ENCODE data around the gene SCCPDH.

Gene SCCPDH

DNA sequence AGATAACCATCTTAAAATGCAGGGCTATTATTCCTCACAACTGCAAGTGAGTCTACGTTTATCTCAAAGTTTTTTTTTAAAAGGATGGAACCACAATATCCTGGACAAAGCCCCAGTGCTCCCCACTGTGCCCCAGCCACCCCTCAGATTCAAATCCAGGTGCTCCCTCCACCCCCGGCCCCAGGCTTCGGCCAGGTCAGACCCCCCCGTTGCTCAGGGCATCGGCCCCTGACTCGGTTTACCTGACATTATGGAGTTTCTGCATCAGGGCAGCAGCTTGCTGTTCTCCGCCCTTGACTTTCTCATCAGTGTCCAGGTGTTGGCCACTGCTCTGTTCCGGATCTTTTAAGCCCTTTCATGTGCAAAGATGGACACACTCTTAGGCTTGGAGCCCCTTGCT, 72.9 kb downstream of the SCCPDH start:
- no peak for DNase-seq (ENCODE audit: low read depth)
- TF ChIP-seq, protein P1, sequence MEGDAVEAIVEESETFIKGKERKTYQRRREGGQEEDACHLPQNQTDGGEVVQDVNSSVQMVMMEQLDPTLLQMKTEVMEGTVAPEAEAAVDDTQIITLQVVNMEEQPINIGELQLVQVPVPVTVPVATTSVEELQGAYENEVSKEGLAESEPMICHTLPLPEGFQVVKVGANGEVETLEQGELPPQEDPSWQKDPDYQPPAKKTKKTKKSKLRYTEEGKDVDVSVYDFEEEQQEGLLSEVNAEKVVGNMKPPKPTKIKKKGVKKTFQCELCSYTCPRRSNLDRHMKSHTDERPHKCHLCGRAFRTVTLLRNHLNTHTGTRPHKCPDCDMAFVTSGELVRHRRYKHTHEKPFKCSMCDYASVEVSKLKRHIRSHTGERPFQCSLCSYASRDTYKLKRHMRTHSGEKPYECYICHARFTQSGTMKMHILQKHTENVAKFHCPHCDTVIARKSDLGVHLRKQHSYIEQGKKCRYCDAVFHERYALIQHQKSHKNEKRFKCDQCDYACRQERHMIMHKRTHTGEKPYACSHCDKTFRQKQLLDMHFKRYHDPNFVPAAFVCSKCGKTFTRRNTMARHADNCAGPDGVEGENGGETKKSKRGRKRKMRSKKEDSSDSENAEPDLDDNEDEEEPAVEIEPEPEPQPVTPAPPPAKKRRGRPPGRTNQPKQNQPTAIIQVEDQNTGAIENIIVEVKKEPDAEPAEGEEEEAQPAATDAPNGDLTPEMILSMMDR (IDR thresholded peaks at IDR 0.05; ENCODE audit: low read depth, low read length, missing control alignments): no peak
- no peak overlapping the region for H3K4me3 ChIP-seq (ENCODE audit: low read depth, low read length)

DNA sequence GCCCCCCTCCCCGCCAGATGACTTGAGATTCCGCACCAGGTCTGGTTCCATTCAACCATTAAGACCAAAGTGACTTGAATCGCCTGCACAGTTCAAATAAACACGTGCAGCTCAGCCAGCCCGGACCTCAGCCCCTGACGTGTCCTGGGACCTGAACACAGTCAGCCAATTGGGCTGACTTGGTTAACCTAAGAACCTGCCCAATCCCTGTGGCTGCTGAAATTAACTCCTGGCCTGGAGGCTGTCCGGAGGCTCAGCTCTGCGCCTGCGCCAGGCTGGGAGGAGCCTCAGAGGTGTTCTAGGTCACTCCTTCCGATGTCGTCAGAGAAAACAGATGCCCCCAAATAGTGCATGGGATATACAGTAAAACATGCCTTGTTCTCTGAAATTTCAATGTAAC, 73.4 kb downstream of the SCCPDH start:
- TF ChIP-seq, protein P1 (IDR thresholded peaks at IDR 0.05; ENCODE audit: low read depth, low read length, missing control alignments): no peak
- no peak overlapping the region for H3K4me3 ChIP-seq (ENCODE audit: low read depth, low read length)
- DNase-seq (ENCODE audit: low read depth): no peak

DNA sequence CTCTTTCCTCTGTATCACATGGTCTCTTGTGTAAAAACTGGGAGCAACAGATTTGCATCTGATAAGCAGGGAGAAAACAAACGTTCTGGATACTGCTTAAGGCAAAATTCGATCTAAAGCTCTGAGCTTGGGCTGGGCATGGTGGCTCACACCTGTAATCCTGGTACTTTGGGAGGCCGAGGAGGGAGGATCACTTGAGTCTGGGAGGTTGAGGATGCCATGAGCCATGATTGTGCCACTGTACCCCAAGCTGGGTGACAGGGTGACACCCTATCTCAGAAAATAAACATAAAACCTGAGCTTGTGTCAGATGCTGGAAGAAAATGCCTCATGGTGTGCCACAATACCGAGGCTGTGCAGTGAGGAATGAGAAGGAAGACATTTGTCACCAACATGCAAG, 73.9 kb downstream of the SCCPDH start:
- no peak for DNase-seq (ENCODE audit: low read depth)
- TF ChIP-seq, protein P1 (IDR thresholded peaks at IDR 0.05; ENCODE audit: low read depth, low read length, missing control alignments): no peak
- no peak overlapping the region for H3K4me3 ChIP-seq (ENCODE audit: low read depth, low read length)

DNA sequence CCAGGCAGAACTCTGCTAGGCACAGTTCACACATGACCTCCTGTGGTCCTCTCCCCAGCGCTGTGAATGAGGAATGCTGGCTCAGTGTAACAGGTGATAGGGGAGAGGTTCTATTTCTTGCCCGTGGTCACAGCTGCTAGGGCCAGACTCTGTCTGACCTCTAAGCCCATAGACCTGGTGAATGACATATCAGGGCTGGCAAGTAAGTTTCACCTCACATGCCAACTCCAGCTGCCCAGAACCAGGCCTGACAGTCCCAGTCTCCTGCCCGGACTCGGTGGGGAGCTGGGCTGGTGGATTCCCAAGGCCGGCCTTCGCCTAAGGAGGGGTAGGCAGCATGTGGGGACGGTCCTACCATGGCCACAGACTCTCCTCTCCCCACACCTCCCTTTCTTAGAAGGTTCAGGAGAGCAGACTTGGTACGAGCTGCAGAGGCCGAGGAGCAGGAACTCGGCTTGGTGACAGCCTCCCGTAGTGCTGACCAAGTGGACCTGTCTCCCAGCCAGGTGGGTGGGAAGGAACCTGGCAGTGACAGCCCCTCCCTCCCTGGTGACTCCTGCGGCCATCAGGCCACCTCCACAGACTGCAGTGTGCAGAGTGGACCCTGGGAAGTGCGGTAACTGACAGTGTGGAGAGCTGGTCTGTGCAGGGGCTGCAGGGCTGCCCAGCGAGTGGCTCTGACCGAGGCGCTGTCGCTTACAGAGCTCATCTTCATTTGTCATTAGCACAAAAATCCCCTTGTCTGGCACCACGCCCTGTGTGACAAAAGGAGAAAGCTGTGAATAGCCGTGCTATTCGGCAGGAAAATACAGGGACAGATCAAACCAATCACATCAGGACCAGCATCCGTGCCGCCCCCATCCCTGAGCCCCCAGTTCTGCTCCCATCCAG, 74.6 kb downstream of the SCCPDH start:
- TF ChIP-seq, protein P1 (IDR thresholded peaks at IDR 0.05; ENCODE audit: low read depth, low read length, missing control alignments): no peak
- no peak for DNase-seq (ENCODE audit: low read depth)
- H3K4me3 ChIP-seq (ENCODE audit: low read depth, low read length): no peak overlapping the region

DNA sequence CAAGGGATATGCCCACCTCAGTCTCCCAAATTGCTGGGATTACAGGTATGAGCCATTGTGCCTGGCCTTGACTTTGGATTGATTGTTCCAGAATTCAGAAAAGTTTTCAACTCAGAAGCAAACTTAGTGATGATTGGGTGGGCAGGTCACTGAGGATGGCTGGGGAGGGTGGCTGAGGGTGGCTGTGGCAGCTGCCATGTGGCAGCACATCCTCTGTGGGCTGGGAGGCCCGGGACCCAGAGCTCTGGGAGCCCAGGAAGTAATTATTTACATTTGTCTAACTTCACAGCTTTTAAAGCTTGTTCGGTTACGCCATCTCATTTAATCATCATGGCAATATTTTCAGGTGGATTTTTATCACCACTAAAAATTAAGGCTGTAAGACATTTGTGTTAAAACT, 76.1 kb downstream of the SCCPDH start:
- DNase-seq (ENCODE audit: low read depth): no peak
- TF ChIP-seq, protein P1 (IDR thresholded peaks at IDR 0.05; ENCODE audit: low read depth, low read length, missing control alignments): no peak
- no peak overlapping the region for H3K4me3 ChIP-seq (ENCODE audit: low read depth, low read length)

DNA sequence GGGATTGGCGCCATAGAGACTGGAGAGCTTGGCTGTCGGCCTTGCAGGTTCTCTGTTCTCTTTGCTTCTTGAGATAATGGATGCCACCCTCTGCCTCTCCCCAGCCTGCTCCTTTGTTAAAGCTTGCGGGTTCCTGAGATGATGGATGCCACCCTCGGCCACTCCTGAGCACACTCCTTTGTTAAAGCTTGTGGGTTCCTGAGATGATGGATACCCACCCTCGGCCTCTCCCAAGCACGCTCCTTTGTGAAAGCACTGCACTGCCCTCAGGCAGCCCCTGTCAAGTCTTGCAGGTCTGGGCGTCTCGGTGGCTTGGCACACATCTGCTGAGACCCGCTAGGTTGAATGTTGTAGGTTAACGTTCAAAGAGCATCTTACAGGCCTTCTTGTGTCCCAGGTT, 76.5 kb downstream of the SCCPDH start:
- H3K4me3 ChIP-seq (ENCODE audit: low read depth, low read length): no peak overlapping the region
- TF ChIP-seq, protein P1 (IDR thresholded peaks at IDR 0.05; ENCODE audit: low read depth, low read length, missing control alignments): no peak
- no peak for DNase-seq (ENCODE audit: low read depth)

Data from GM12864 (cell line).